ENCODE measurements around the gene GALNT12. TPM values are rescaled to one million over a fixed set of nuclear protein-coding genes. Genes with fewer than 3 reads are reported as not detected.

The GALNT12 gene
- total RNA-seq, 1 donor from 2014 or later, result 10.2 TPM

GRCh38 chr9:98808875-98809274, 1.4 kb downstream of the GALNT12 start:
- peaks cover 4% of the 10 kb centered on the region for H3K27me3 ChIP-seq (ENCODE audit: control insufficient read depth, insufficient read depth, low read length)
- TF ChIP-seq CTCF (IDR thresholded peaks at IDR 0.05; ENCODE audit: insufficient read depth, low read length, poor library complexity, severe bottlenecking), result no peak
- no peak overlapping the region for H3K4me3 ChIP-seq (ENCODE audit: low read depth, low read length)
- H3K36me3 ChIP-seq (ENCODE audit: control insufficient read depth, insufficient read depth, low read length), result no peaks in the 10 kb centered on the region
- DNase-seq (ENCODE audit: low read depth), result no peak

GRCh38 chr9:98809311-98810101, 2.0 kb downstream of the GALNT12 start:
- Histone ChIP-seq H3K4me3 (ENCODE audit: low read depth, low read length) (no peak overlapping the region), H3K36me3 (ENCODE audit: control insufficient read depth, insufficient read depth, low read length) (no peaks in the 10 kb centered on the region), H3K27me3 (ENCODE audit: control insufficient read depth, insufficient read depth, low read length) (peaks cover 4% of the 10 kb centered on the region)
- no peak for TF ChIP-seq CTCF (IDR thresholded peaks at IDR 0.05; ENCODE audit: insufficient read depth, low read length, poor library complexity, severe bottlenecking)
- no peak for DNase-seq (ENCODE audit: low read depth)

GRCh38 chr9:98810102-98810842, 2.8 kb downstream of the GALNT12 start:
- no peak for TF ChIP-seq CTCF (IDR thresholded peaks at IDR 0.05; ENCODE audit: insufficient read depth, low read length, poor library complexity, severe bottlenecking)
- DNase-seq (ENCODE audit: low read depth), result no peak
- no peak overlapping the region for H3K4me3 ChIP-seq (ENCODE audit: low read depth, low read length)
- no peaks in the 10 kb centered on the region for H3K36me3 ChIP-seq (ENCODE audit: control insufficient read depth, insufficient read depth, low read length)
- H3K27me3 ChIP-seq (ENCODE audit: control insufficient read depth, insufficient read depth, low read length), result peaks cover 2% of the 10 kb centered on the region

GRCh38 chr9:98811051-98811650, 3.7 kb downstream of the GALNT12 start:
- Histone ChIP-seq H3K27me3 (ENCODE audit: control insufficient read depth, insufficient read depth, low read length) (no peaks in the 10 kb centered on the region), H3K36me3 (ENCODE audit: control insufficient read depth, insufficient read depth, low read length) (no peaks in the 10 kb centered on the region), H3K4me3 (ENCODE audit: low read depth, low read length) (no peak overlapping the region)
- TF ChIP-seq CTCF (IDR thresholded peaks at IDR 0.05; ENCODE audit: insufficient read depth, low read length, poor library complexity, severe bottlenecking), result no peak
- DNase-seq (ENCODE audit: low read depth), result no peak

- TF ChIP-seq CTCF (IDR thresholded peaks at IDR 0.05; ENCODE audit: insufficient read depth, low read length, poor library complexity, severe bottlenecking), result no peak
- Histone ChIP-seq H3K27me3 (ENCODE audit: control insufficient read depth, insufficient read depth, low read length) (no peaks in the 10 kb centered on the region), H3K4me3 (ENCODE audit: low read depth, low read length) (no peak overlapping the region), H3K36me3 (ENCODE audit: control insufficient read depth, insufficient read depth, low read length) (no peaks in the 10 kb centered on the region)
- DNase-seq (ENCODE audit: low read depth), result no peak
These were observed 8.0 kb downstream of the GALNT12 start for GRCh38 chr9:98815391-98815951.
